Nephron progenitor cell (in vitro differentiated cells): ENCODE measurements around the gene PCBP1.
A peak's percentile ranks its signal among the peaks of the same experiment; 100 is the strongest.
"Not testable (repeated sequence)": the region's sequence is repeated elsewhere in the genome, so short reads cannot be mapped to it uniquely, and the experiment has no call there.

Experiments
- DNase-seq: peaks from one replicate; pipeline ENCODE4 v3.0.0; 2021
- H3K27ac Mint-ChIP-seq: 2 replicates; pipeline ENCODE4 v1.8.0; 2021; ENCODE audit warnings: mild to moderate bottlenecking, moderate library complexity, mixed read lengths
- H3K27me3 Mint-ChIP-seq: 2 replicates; pipeline ENCODE4 v1.8.0; 2021; ENCODE audit warnings: mild to moderate bottlenecking, low read depth, mixed read lengths; ENCODE audit not compliant: poor library complexity
- H3K36me3 Mint-ChIP-seq: 2 replicates; pipeline ENCODE4 v1.8.0; 2021; ENCODE audit warnings: low read depth, mixed read lengths
- H3K4me1 Mint-ChIP-seq: 2 replicates; pipeline ENCODE4 v1.8.0; 2021; ENCODE audit warnings: mixed read lengths
- H3K4me3 Mint-ChIP-seq: 2 replicates; pipeline ENCODE4 v1.8.0; 2021; ENCODE audit warnings: mild to moderate bottlenecking, moderate library complexity, mixed read lengths
- H3K9me3 Mint-ChIP-seq: 2 replicates; pipeline ENCODE4 v1.8.0; 2021; ENCODE audit warnings: mild to moderate bottlenecking, moderate library complexity, mixed read lengths
- TF ChIP-seq, protein P1 (sequence below): fragments of 200-600 bp; sonication (generic); IDR thresholded peaks from 2 replicates; pipeline ENCODE4 v1.5.0; 2021; ENCODE audit warnings: antibody characterized with exemption

PCBP1 gene

DNA sequence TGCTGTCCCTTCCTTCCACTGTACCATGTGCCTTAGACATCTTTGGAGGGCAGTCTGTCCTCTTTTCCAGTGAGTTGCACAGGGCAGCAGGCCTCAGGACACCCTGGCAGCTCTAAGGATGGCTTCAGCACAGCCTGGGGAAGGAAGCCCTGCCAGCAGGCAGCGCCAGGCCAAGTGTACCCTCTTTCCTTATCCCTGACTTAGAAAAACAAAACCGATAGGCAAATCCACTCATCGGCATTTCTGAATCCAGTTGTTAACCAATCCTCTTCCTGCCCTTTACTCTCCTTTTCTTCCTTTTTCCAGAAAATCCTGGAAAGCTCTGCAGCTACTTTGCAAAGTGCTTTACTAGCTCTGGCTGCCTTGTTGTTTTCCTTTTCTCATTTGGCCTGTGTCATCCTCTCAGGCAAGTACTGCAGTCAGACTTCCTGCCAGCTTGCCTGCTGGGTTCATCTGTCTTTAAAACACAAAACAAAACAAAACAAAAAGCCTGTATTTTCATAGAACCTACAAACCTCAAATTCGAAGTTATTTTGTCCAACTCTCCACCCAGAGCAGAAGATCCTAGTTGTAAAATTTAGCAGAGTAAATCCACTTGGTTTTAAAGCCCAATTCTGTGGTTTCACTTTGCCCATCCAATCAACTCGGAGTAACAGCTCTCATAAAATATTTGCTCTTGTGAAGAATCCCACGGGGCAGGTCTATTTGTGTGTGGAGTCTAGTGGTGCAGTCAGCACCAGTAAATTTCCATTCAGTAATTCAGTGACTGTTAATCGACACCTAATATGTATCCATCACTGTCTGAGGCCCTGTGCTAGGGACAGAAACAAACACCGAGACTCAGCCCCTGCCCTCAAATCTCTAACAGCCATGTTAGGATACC, 45.2 kb downstream of the PCBP1 start:
- Mint-ChIP-seq H3K9me3 (peaks cover 5% of the 10 kb centered on the region), H3K27me3 (no peaks in the 10 kb centered on the region), H3K4me1 (peaks cover 77% of the 10 kb centered on the region), H3K36me3 (no peaks in the 10 kb centered on the region), H3K27ac (peak overlapping the region; percentile 99), H3K4me3 (peak overlapping the region; percentile 14)
- no peak for DNase-seq
- TF ChIP-seq, protein P1, sequence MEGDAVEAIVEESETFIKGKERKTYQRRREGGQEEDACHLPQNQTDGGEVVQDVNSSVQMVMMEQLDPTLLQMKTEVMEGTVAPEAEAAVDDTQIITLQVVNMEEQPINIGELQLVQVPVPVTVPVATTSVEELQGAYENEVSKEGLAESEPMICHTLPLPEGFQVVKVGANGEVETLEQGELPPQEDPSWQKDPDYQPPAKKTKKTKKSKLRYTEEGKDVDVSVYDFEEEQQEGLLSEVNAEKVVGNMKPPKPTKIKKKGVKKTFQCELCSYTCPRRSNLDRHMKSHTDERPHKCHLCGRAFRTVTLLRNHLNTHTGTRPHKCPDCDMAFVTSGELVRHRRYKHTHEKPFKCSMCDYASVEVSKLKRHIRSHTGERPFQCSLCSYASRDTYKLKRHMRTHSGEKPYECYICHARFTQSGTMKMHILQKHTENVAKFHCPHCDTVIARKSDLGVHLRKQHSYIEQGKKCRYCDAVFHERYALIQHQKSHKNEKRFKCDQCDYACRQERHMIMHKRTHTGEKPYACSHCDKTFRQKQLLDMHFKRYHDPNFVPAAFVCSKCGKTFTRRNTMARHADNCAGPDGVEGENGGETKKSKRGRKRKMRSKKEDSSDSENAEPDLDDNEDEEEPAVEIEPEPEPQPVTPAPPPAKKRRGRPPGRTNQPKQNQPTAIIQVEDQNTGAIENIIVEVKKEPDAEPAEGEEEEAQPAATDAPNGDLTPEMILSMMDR = no peak

DNA sequence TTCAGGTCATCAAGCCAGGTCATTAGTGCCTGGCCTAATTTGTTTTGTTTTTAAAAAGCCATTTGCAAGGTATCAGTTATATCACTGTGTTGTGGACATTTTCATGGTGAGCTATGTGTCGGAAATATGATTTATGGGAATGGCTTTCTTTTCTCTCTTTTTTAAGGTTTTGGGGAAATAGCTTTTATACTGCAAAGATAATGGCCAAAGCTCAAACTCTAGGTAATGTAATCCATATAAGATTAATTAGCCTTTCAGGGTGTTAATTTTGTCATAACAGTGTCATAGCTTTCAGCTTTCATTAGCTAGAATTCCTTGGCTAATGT, 45.8 kb downstream of the PCBP1 start:
- H3K27me3 Mint-ChIP-seq = no peaks in the 10 kb centered on the region
- peaks cover 5% of the 10 kb centered on the region for H3K9me3 Mint-ChIP-seq
- peak overlapping the region; percentile 99 for H3K27ac Mint-ChIP-seq
- TF ChIP-seq, protein P1 = no peak
- DNase-seq = no peak
- H3K4me1 Mint-ChIP-seq = peaks cover 77% of the 10 kb centered on the region
- peak overlapping the region; percentile 11 for H3K4me3 Mint-ChIP-seq
- no peaks in the 10 kb centered on the region for H3K36me3 Mint-ChIP-seq

DNA sequence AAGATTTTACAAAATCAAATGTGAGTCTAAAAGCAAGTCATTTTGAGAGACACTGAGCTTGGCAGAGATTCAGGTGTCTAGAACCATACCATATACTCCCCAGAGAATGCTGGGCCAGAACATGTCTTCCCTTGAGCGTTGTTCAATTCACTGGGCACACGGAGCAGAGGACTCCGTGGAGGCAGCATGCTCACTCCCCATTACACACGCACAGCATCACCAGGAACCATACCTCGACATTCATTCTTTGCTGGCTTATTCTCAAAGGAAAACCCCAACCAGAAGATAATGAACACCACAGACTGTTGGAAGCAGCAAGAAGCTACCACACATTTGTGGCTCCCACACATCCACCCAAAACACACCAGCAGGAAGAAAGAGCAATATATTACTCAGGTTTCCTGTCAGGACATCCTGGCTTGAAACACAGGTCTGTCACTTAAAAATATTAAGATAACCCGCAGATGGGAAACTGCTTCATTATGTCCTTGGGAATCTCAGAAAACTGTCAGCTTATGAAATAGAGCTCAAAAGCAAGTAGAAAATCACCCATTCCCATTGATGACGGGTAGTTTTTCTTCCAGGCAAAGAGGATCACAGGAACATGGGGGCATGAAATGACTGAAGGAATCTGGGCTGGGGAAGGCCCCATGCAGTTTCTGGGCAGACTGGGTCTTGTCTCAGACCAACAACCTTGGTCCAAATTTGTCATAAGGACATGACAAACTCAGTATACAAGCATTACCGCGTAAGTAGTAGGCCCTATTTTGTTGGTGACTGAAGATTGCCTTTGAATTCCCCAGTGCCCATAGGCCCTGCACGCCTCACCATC, 46.4 kb downstream of the PCBP1 start:
- TF ChIP-seq, protein P1 = no peak
- peaks cover 5% of the 10 kb centered on the region for H3K9me3 Mint-ChIP-seq
- no peak for DNase-seq
- H3K4me3 Mint-ChIP-seq = peak overlapping the region; percentile 11
- no peaks in the 10 kb centered on the region for H3K36me3 Mint-ChIP-seq
- peaks cover 74% of the 10 kb centered on the region for H3K4me1 Mint-ChIP-seq
- no peaks in the 10 kb centered on the region for H3K27me3 Mint-ChIP-seq
- peak overlapping the region; percentile 99 for H3K27ac Mint-ChIP-seq

DNA sequence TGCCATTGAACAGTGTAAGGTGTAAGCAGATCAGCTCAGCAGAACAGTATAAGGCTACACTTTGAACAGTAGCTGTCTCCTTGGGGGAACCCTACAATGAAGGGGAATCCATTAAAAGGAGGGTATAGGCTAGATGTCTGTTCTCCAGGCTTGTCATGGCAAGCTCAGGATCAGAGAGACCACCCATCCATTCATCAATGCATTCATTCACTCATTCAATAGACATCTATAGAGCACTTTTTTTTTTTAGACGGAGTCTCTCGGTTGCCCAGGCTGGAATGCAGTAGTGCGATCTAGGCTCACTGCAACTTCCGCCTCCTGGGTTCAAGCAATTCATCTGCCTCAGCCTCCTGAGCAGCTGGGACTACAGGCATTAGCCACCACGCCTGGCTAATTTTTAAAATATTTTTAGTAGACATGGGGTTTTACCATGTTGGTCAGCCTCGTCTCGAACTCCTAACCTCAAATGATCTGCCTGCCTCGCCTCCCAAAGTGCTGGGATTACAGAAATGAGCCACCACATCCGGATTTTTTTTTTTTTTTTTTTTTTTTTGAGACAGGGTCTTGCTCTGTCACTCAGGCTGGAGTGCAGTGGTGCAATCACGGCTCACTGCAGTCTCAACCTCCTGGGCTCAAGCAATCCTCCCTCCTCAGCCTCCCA, 47.2 kb downstream of the PCBP1 start:
- not testable (repeated sequence) for H3K9me3 Mint-ChIP-seq, DNase-seq, H3K36me3 Mint-ChIP-seq, H3K4me3 Mint-ChIP-seq, H3K27me3 Mint-ChIP-seq
- Mint-ChIP-seq H3K4me1 (peaks cover 79% of the 10 kb centered on the region), H3K27ac (peak overlapping the region; percentile 99)
